C4-2B (cell line): ENCODE measurements around the gene CBX1.
"Not testable (repeated sequence)": the region's sequence is repeated elsewhere in the genome, so short reads cannot be mapped to it uniquely, and the experiment has no call there.

ENCODE experiments used
- H3K27ac ChIP-seq: fragments of 450-650 bp; 2 replicates; pipeline ENCODE4 v1.5.1; 2017
- ZFX ChIP-seq: fragments of 450-650 bp; IDR thresholded peaks from 2 replicates; pipeline ENCODE4 v1.6.1; 2017
- TF ChIP-seq, protein P1 (sequence below): fragments of 450-650 bp; conservative IDR thresholded peaks from 2 replicates; pipeline ENCODE4 v1.5.1; 2017; ENCODE audit warnings: mild to moderate bottlenecking

Gene CBX1

DNA sequence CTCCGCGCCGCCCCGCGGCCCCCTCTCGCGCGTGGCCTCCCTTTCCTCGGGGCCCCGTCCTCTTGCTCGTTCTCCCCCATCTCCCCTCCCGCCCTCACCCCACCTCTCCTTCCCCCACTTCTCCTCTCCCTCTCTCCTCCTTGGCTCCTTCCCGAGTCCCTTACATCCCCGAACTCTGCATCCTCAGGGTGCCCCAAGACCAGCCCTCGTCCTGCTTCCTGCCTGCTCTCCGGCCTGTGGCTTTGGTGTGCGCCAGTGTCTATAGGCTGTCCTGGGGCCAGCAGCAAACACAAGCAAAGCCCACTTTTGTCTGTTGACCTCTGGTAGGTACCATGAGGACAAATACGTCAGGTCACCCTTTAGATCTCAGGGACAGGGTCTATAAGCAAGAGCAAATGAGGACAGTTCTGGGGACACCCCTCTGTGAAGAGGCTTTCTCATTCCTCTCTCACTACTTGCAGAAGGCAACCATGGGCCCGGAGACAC is 63.4 kb downstream of the CBX1 start:
- TF ChIP-seq, protein P1, sequence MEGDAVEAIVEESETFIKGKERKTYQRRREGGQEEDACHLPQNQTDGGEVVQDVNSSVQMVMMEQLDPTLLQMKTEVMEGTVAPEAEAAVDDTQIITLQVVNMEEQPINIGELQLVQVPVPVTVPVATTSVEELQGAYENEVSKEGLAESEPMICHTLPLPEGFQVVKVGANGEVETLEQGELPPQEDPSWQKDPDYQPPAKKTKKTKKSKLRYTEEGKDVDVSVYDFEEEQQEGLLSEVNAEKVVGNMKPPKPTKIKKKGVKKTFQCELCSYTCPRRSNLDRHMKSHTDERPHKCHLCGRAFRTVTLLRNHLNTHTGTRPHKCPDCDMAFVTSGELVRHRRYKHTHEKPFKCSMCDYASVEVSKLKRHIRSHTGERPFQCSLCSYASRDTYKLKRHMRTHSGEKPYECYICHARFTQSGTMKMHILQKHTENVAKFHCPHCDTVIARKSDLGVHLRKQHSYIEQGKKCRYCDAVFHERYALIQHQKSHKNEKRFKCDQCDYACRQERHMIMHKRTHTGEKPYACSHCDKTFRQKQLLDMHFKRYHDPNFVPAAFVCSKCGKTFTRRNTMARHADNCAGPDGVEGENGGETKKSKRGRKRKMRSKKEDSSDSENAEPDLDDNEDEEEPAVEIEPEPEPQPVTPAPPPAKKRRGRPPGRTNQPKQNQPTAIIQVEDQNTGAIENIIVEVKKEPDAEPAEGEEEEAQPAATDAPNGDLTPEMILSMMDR: no peak
- no peak for TF ChIP-seq ZFX
- H3K27ac ChIP-seq: no peak overlapping the region

DNA sequence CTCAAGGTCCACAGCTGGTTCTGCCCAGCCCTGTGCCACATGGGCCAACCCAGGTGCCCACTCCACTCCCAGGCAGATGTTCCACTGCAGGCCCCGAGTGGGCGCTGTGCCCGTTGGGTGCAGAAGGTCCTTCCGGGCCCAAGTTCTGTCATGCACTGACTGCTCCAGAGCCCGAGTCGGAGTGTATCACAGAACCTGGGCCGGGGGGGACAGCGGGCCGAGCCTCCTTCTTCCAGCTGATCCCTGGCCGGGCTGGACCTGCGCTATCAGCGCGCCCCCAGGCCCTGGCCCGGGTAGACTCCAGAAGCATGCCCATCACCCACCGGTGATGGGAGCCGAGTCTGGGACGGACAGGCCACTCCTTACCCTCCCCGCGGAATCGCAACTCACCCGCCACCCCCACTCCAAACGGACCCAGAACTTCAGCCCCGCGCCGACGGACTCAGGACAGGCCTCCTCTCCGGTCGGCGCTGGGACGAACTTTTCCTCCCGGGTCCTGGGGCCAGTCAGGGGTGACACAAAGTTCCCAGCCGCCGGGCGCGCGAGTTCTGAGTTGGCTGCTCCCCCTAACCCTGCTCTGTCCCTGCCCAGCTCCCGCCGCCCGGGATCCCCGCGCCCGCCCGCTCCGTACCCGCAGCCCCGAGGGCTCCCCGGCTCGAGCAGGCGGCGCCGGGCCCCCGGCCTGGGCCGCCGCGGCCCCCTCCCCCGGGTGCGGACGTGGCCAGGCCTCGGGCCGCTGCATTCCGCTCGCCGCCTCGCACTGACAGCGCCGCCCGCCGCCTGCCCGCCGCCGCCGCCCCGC is 64.0 kb downstream of the CBX1 start, which contains the start of gene COPZ2:
Gene COPZ2, minus strand, starts transcription at position 762 of the 802 bp plus-strand sequence. Its CDS starts 20 bp downstream, at position 742.
- TF ChIP-seq, protein P1: no peak
- no peak for TF ChIP-seq ZFX
- no peak within 1 kb of the TSS for H3K27ac ChIP-seq

DNA sequence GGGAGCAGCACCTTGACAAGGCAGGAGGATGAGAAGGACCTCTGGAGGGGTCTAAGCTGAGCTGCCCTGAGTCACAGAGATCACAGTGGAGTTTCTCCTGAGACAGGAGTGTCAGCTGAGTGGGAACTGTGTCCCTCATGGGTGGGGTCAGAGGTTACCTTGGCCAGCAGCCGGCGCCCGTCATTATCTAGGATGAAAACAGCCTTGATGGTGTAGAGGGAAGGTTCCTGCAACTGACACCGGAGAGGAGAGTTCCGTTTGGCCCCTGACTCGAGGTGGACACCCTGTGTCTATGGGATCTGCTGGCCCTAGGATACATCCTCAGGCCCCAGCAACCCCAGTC is 64.6 kb downstream of the CBX1 start:
- H3K27ac ChIP-seq: no peak overlapping the region
- TF ChIP-seq, protein P1: no peak
- TF ChIP-seq ZFX: no peak

DNA sequence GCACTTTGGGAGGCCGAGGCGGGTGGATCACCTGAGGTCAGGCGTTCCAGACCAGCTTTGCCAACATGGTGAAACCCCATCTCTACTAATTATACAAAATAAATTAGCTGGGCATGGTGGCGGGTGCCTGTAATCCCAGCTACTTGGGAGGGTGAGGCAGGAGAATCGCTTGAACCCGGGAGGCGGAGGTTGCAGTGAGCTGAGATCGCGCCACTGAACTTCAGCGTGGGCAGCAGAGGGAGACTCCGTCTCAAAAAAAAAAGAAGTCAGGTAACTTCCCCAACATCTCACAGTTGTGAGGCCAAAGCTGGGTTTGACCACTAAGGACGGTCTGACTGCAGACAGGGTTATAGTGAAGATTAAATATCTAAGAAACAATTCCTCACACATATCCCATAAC is 66.5 kb downstream of the CBX1 start:
- H3K27ac ChIP-seq: not testable (repeated sequence)

DNA sequence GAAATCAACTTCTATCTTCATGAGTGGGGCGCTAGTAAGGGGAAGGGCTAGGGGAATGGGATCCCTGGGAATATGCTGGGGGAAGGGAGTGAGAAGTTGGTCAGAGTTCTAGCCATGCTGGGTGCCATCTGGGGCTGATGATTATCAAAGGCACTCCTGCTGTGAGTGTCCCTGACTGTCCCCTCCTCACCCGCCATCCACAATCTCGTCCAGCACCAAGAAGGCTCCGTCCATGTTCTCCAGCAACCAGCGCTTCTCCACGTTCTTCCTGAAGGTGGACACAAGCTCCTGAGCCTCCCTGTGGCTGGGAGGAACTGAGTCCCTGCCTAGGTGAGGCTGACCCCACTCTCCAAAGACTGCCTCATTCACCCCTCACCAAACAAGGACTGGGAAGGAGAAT is 69.3 kb downstream of the CBX1 start:
- no peak for TF ChIP-seq ZFX
- TF ChIP-seq, protein P1: no peak
- no peak overlapping the region for H3K27ac ChIP-seq

DNA sequence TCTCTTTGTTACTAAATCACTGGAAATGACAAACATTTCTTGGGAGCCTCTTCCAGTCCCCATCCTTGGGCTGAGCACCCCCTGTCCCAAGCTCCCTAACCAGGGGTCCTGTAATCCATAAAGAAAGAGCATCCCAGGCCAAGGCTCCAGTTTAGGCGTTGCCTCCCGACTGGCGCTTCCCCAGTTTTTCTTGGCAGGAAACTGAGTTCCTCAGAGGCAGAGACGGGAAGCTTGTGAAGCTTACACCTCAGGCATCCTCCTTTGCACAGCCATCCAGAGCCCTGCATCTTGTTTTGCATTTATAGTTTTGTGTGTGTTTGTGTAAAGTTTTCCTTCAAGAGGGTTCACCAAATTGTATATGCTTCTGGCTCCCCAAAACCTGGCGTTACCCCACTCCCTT is 70.7 kb downstream of the CBX1 start:
- no peak for TF ChIP-seq ZFX
- TF ChIP-seq, protein P1: no peak
- no peak overlapping the region for H3K27ac ChIP-seq

DNA sequence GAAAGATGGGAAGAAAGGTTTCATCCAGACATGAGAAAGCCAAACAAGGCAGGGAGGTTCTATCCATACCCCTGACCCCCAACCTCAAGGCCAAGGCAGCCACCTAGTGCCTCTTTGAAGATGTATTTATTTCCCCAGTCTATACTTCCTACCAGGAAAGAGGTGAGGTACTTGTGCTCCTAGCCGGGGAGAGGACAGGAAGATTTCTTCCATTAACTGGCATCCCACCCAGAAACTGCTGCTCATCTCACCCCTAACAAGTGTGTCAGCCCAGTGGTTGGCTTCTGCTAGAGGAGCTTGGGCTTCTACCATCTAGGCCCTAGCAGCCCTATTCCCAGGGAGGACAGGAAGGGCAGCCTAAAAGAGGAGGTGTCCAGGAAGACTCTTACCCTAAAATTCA is 72.5 kb downstream of the CBX1 start:
- no peak overlapping the region for H3K27ac ChIP-seq
- TF ChIP-seq, protein P1: no peak
- no peak for TF ChIP-seq ZFX
